ENCODE results near the gene KCNJ16.

KCNJ16 gene

GRCh38 chr17:70136131-70136530 lies 61.1 kb downstream of the KCNJ16 start:
- no peak for DNase-seq (ENCODE audit: extremely low read depth, low read depth)
- H3K4me3 ChIP-seq (replicated peaks; ENCODE audit: low read depth, low read length), result no peak overlapping the region
- TF ChIP-seq CTCF (IDR thresholded peaks at IDR 0.05; ENCODE audit: low read depth, low read length, missing control alignments), result no peak

- TF ChIP-seq CTCF (IDR thresholded peaks at IDR 0.05; ENCODE audit: low read depth, low read length, missing control alignments), result no peak
- peak; percentile 24 for DNase-seq (ENCODE audit: extremely low read depth, low read depth)
- 0 out of 2 replicates have a peak overlapping the region, but pooled peaks have one; percentile 6 for H3K4me3 ChIP-seq (replicated peaks; ENCODE audit: low read depth, low read length)
These were observed 62.6 kb downstream of the KCNJ16 start for GRCh38 chr17:70137451-70138230.

- H3K4me3 ChIP-seq (replicated peaks; ENCODE audit: low read depth, low read length), result no peak overlapping the region
- DNase-seq (ENCODE audit: extremely low read depth, low read depth), result no peak
- TF ChIP-seq CTCF (IDR thresholded peaks at IDR 0.05; ENCODE audit: low read depth, low read length, missing control alignments), result no peak
These were observed 63.4 kb downstream of the KCNJ16 start for GRCh38 chr17:70138291-70138865.

GRCh38 chr17:70139449-70139993 lies 64.5 kb downstream of the KCNJ16 start:
- no peak overlapping the region for H3K4me3 ChIP-seq (replicated peaks; ENCODE audit: low read depth, low read length)
- no peak for DNase-seq (ENCODE audit: extremely low read depth, low read depth)
- no peak for TF ChIP-seq CTCF (IDR thresholded peaks at IDR 0.05; ENCODE audit: low read depth, low read length, missing control alignments)

- no peak overlapping the region for H3K4me3 ChIP-seq (replicated peaks; ENCODE audit: low read depth, low read length)
- peak; percentile 41 for TF ChIP-seq CTCF (IDR thresholded peaks at IDR 0.05; ENCODE audit: low read depth, low read length, missing control alignments)
- no peak for DNase-seq (ENCODE audit: extremely low read depth, low read depth)
These were observed 69.3 kb downstream of the KCNJ16 start for GRCh38 chr17:70144260-70144846.

GRCh38 chr17:70153210-70153609 lies 78.2 kb downstream of the KCNJ16 start:
- no peak overlapping the region for H3K4me3 ChIP-seq (replicated peaks; ENCODE audit: low read depth, low read length)
- DNase-seq (ENCODE audit: extremely low read depth, low read depth), result no peak
- TF ChIP-seq CTCF (IDR thresholded peaks at IDR 0.05; ENCODE audit: low read depth, low read length, missing control alignments), result no peak

Data from HFF-Myc (cell line).